ENCODE results near the gene USP24. TPM values are rescaled to one million over a fixed set of nuclear protein-coding genes. Genes with fewer than 3 reads are reported as not detected.

USP24 gene
- polyA plus RNA-seq, 1 donor (not counting 4 experiments of a cell fraction or from before 2014, with no cell fraction given) = 22.5 TPM

DNA sequence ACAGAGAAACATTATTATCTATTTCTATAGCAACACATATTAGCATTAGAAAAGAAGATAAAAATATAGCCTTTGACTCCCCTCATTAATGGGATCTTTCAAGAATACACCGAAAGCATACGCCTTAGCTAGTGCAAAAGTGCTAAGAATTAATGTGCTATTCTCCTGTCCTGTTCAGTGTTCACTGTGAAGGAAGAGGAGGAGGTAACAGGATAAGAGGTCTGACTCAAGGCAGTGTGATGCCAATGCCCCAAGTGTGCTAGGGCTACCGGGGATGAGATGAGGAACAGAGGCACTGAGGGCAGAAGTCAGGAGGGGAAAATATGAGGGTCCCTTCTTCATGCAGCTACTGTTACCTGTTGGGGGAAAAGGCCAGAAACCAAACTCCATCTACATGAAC lies 43.5 kb downstream of the USP24 start:
- no peak for FAIRE-seq
- dilution Hi-C loops (cut with MboI; ENCODE audit: extremely low pct_ligation_motif_present, low sequenced_read_pairs) = no loop called here

GRCh38 chr1:55170426-55170825 lies 44.7 kb downstream of the USP24 start:
- no peaks in the 10 kb centered on the region for H3K9me1 ChIP-seq (ENCODE audit: control insufficient read depth, extremely low read depth, insufficient read depth, low read length)
- dilution Hi-C loops (cut with MboI; ENCODE audit: extremely low pct_ligation_motif_present, low sequenced_read_pairs) = no loop called here
- H3K27me3 ChIP-seq (ENCODE audit: control insufficient read depth, extremely low read depth, insufficient read depth, low read length) = no peaks in the 10 kb centered on the region
- no peak overlapping the region for H3K9ac ChIP-seq (ENCODE audit: control insufficient read depth, extremely low read depth, insufficient read depth, low read length)
- no peak for TF ChIP-seq EZH2 (IDR thresholded peaks at IDR 0.05; ENCODE audit: low read length)
- no peak for TF ChIP-seq CTCF (optimal IDR thresholded peaks at IDR 0.05 in 1 of 3, IDR thresholded peaks at IDR 0.05 in 1 of 3, conservative IDR thresholded peaks at IDR 0.05 in 1 of 3; ENCODE audit: extremely low read depth in 1 of 3, insufficient read depth in 2 of 3, low read length in 3 of 3)
- no peaks in the 10 kb centered on the region for H3K4me1 ChIP-seq (ENCODE audit: control insufficient read depth, extremely low read depth, insufficient read depth, low read length)
- H3K4me2 ChIP-seq (ENCODE audit: control insufficient read depth, extremely low read depth, insufficient read depth, low read depth, low read length) = no peak overlapping the region
- H3K79me2 ChIP-seq (ENCODE audit: control insufficient read depth, insufficient read depth, low read length) = no peaks in the 10 kb centered on the region
- no peak overlapping the region for H3K27ac ChIP-seq (ENCODE audit: control insufficient read depth, insufficient read depth, low read length)
- no peaks in the 10 kb centered on the region for H3K9me3 ChIP-seq (ENCODE audit: control insufficient read depth, low read depth, low read length)
- no peak overlapping the region for H2AFZ ChIP-seq (ENCODE audit: control insufficient read depth, low read length)
- FAIRE-seq (no peak), DNase-seq (ENCODE audit: low read depth, low spot score) (no peak)
- no peaks in the 10 kb centered on the region for H4K20me1 ChIP-seq (ENCODE audit: control insufficient read depth, extremely low read depth, insufficient read depth, low read length)
- H3K36me3 ChIP-seq (ENCODE audit: control insufficient read depth in 2 of 2, extremely low read depth in 1 of 2, insufficient read depth in 2 of 2, low read length in 2 of 2) = peaks cover 6 to 14% of the 10 kb centered on the region in 2 experiments
- no peak overlapping the region for H3K4me3 ChIP-seq (ENCODE audit: control insufficient read depth in 2 of 3, extremely low read depth in 1 of 3, insufficient read depth in 2 of 3, low read depth in 1 of 3, low read length in 3 of 3)

More for the DNA sequence above, 43.5 kb downstream of the USP24 start:
- Histone ChIP-seq H2AFZ (ENCODE audit: control insufficient read depth, low read length) (no peak overlapping the region), H4K20me1 (ENCODE audit: control insufficient read depth, extremely low read depth, insufficient read depth, low read length) (no peaks in the 10 kb centered on the region), H3K4me3 (ENCODE audit: control insufficient read depth in 2 of 3, extremely low read depth in 1 of 3, insufficient read depth in 2 of 3, low read depth in 1 of 3, low read length in 3 of 3) (no peak overlapping the region), H3K36me3 (ENCODE audit: control insufficient read depth in 2 of 2, extremely low read depth in 1 of 2, insufficient read depth in 2 of 2, low read length in 2 of 2) (peaks cover 4 to 14% of the 10 kb centered on the region in 2 experiments), H3K27ac (ENCODE audit: control insufficient read depth, insufficient read depth, low read length) (no peak overlapping the region), H3K9me3 (ENCODE audit: control insufficient read depth, low read depth, low read length) (no peaks in the 10 kb centered on the region), H3K9me1 (ENCODE audit: control insufficient read depth, extremely low read depth, insufficient read depth, low read length) (no peaks in the 10 kb centered on the region), H3K9ac (ENCODE audit: control insufficient read depth, extremely low read depth, insufficient read depth, low read length) (no peak overlapping the region), H3K4me2 (ENCODE audit: control insufficient read depth, extremely low read depth, insufficient read depth, low read depth, low read length) (no peak overlapping the region), H3K4me1 (ENCODE audit: control insufficient read depth, extremely low read depth, insufficient read depth, low read length) (no peaks in the 10 kb centered on the region), H3K79me2 (ENCODE audit: control insufficient read depth, insufficient read depth, low read length) (no peaks in the 10 kb centered on the region), H3K27me3 (ENCODE audit: control insufficient read depth, extremely low read depth, insufficient read depth, low read length) (no peaks in the 10 kb centered on the region)
- no peak for DNase-seq (ENCODE audit: low read depth, low spot score)
- no peak for TF ChIP-seq CTCF (optimal IDR thresholded peaks at IDR 0.05 in 1 of 3, IDR thresholded peaks at IDR 0.05 in 1 of 3, conservative IDR thresholded peaks at IDR 0.05 in 1 of 3; ENCODE audit: extremely low read depth in 1 of 3, insufficient read depth in 2 of 3, low read length in 3 of 3)
- no peak for TF ChIP-seq EZH2 (IDR thresholded peaks at IDR 0.05; ENCODE audit: low read length)

Data from keratinocyte (primary cell).